ENCODE data around the gene ATF7.
"Not testable (repeated sequence)": the region's sequence is repeated elsewhere in the genome, so short reads cannot be mapped to it uniquely, and the experiment has no call there.

DNA sequence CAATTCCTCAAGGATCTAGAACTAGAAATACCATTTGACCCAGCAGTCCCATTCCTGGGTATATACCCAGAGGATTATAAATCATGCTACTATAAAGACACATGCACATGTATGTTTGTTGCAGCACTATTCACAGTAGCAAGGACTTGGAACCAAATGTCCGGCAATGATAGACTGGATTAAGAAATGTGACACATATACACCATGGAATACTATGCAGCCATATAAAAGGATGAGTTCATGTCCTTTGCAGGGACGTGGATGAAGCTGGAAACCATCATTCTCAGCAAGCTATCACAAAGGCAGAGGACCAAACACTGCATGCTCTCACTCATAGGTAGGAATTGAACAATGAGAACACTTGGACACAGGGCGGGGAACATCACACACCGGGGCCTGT lies 20.1 kb upstream of the ATF7 start:
- not testable (repeated sequence) for TF ChIP-seq POLR2A (IDR thresholded peaks at IDR 0.05)
- TF ChIP-seq, protein P1, sequence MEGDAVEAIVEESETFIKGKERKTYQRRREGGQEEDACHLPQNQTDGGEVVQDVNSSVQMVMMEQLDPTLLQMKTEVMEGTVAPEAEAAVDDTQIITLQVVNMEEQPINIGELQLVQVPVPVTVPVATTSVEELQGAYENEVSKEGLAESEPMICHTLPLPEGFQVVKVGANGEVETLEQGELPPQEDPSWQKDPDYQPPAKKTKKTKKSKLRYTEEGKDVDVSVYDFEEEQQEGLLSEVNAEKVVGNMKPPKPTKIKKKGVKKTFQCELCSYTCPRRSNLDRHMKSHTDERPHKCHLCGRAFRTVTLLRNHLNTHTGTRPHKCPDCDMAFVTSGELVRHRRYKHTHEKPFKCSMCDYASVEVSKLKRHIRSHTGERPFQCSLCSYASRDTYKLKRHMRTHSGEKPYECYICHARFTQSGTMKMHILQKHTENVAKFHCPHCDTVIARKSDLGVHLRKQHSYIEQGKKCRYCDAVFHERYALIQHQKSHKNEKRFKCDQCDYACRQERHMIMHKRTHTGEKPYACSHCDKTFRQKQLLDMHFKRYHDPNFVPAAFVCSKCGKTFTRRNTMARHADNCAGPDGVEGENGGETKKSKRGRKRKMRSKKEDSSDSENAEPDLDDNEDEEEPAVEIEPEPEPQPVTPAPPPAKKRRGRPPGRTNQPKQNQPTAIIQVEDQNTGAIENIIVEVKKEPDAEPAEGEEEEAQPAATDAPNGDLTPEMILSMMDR (IDR thresholded peaks at IDR 0.05), result not testable (repeated sequence)
